GM19351 (cell line): ENCODE measurements around the gene LRRC31.

ENCODE experiments used
- ATAC-seq: cut with Tn5 transposase; IDR thresholded peaks from one replicate; pipeline ENCODE4 v1.9.1; 2021; ENCODE audit warnings: mild to moderate bottlenecking, moderate library complexity; ENCODE audit not compliant: unreplicated experiment

Gene LRRC31

DNA sequence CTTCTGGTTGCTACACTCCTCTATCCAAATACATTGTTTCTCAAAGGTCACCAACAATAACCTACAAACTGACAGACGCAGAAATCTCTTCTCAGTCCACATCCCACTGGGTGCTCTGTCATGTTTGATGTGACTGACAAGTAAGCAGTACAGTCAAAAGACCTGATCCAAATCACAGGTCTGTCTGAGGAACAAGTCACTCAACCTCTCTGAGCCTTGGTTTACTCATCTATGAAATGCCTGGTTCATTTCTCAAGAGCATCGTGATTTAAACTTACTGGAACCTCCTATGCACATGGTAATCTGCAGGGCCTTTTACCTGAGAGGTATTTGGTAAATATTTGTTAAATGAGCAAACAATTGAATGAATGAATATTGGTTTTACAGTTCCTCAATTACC, 5.5 kb downstream of the LRRC31 start:
- ATAC-seq, result no peak

GRCh38 chr3:169863458-169863899, 6.3 kb downstream of the LRRC31 start:
- ATAC-seq, result peak; percentile 67

- no peak for ATAC-seq
Observed at GRCh38 chr3:169861871-169862270, 7.9 kb downstream of the LRRC31 start.

GRCh38 chr3:169857811-169858210, 11.9 kb downstream of the LRRC31 start:
- ATAC-seq, result no peak

DNA sequence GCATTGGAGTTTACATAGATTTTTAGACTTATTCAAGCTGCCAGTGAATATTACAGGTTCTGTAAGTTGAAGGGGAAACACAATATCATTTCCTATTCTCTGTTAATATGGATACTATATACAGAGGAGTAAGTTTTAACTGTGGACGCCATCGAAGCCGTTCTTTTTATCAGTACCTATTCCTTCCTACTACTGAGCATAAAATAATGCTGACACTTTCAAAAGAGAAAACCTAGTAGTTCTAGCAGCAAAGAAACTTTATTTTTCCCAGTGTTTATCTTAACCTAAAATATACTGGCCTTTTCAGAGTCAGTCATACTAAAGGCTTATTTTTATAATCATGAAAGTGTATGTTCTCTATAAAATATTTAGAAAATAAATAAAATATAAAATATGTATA, 14.2 kb downstream of the LRRC31 start:
- ATAC-seq, result no peak

- ATAC-seq, result no peak
Observed at GRCh38 chr3:169850618-169851017, 19.1 kb downstream of the LRRC31 start.

GRCh38 chr3:169848741-169849140, 21.0 kb downstream of the LRRC31 start:
- ATAC-seq, result no peak

DNA sequence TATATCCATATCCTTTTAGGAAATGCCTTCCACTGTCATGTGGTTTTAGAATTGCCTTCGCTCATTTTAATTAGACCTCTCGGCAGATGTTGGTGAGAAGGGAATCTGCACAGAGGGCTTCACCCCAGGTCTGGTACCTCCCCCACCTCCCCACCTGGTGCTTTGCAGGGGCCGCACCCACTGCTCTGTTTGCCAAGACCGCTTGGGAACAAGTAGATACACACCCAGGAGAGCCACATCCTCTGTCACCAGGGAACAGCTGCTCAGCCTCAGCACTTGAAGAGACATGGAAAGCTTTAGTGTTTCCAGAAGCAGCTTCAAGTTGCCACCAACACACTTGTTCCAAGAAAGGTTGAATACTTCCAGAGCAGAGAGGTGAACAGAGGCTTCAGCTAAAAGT, 21.8 kb downstream of the LRRC31 start:
- no peak for ATAC-seq

DNA sequence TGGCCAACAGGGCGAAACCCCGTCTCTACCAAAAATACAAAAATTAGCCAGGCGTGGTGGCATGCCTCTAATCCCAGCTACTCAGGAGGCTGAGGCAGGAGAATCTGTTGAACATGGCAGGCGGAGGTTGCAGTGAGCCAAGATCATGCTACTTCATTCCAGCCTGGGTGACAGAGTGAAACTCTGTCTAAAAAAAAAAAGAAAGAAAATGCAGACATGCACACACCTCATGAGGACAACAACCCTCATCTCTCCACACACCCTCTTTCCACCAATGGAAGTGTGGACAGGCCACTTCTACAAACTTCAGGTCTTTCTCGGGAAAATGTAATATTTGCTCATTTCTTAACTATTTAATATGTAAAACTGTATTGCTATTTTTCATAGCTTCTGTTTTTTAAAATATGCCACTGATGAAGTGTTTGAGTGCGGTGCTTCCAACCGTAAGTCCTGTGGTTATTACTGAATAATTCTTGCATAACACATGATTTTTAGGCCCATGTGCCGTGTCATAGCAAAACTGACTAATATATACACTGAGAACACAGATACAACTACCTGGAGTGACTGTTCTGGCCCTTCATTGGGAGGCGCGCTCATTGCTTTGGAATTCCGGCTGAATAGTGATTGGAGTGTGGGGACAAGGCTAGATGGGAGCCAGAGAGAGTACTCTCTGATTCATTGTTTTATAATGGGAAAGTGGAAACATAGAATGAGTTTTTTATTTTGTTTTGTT, 23.1 kb downstream of the LRRC31 start:
- peak; percentile 98 for ATAC-seq

DNA sequence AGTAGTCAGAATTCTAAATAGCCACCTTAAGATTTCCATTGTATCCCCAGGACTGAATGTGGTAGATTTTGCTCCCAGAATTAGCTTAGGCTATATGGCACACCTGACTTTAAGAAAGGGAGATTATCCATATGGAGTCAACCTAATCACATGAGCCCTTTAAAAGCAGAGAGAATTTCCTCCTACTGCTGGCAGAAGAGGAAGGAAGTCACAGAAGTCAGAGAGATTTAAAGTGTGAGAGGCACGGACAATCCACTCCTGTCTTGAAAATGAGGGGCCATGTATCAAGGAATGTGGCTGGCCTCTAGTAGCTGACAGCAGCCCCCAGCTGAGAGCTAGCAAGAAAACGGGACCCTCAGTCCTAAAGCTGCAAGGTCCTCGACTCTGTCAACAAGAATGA, 26.8 kb downstream of the LRRC31 start:
- ATAC-seq, result no peak

DNA sequence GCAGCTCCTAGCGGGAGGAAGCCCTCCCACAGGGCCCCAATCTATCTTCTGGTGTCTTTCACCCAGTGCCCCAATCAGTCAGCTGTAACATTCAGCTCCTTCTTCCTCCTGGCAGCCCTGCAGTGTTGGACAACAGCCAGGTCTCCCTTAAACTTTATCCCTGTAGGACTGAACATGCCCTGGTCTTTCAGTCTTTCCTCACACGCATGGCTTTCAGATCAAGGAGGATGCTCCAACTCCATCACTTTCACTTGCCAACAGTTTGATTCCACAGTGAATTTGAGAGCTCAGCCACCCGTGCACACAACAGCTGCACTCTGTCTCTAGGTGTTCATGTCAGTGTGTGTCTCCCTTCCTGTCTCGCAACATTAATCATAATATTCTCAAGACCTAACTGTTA, 28.6 kb downstream of the LRRC31 start:
- ATAC-seq, result peak; percentile 66

GRCh38 chr3:169838511-169839030, 31.2 kb downstream of the LRRC31 start:
- no peak for ATAC-seq

DNA sequence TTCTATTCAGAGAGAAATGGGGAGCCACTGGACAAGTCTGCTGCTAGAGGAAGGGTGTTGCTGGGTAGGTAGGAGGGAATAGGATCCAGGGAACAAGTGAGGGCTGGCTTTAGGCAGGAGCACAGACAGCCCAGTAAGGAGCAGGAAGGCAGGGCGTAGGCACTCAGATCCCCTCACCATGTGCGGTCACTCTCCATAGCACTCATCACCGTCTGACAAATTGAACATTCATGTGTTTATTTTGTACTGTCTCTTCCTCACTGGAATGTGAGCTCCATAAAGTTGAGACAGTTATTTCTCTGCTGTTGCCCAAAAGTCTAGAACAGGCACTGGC, 32.8 kb downstream of the LRRC31 start:
- no peak for ATAC-seq

GRCh38 chr3:169836078-169836941, 33.4 kb downstream of the LRRC31 start:
- ATAC-seq, result peak; percentile 90

GRCh38 chr3:169835533-169835932, 34.2 kb downstream of the LRRC31 start:
- no peak for ATAC-seq

- ATAC-seq, result no peak
Observed at GRCh38 chr3:169827712-169828111, 42.0 kb downstream of the LRRC31 start.

DNA sequence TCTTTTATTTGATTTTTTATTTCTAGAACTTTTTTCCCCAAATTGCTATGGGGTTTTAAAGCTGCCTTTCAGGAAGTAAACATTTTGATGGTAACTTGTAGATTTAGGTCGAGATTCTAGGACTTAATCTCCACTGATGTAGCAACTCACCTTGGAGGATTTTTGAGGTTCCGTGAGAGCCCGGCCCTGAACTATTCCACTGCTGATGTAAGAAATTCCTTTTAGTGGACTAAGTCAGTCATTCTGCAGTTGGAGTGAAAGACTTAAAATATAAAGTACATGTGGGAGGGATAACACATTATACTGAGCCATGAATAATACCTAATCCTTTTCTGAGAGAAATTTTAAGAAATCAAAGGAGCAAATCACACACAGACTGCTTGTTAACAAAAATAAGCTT, 44.4 kb downstream of the LRRC31 start:
- no peak for ATAC-seq

DNA sequence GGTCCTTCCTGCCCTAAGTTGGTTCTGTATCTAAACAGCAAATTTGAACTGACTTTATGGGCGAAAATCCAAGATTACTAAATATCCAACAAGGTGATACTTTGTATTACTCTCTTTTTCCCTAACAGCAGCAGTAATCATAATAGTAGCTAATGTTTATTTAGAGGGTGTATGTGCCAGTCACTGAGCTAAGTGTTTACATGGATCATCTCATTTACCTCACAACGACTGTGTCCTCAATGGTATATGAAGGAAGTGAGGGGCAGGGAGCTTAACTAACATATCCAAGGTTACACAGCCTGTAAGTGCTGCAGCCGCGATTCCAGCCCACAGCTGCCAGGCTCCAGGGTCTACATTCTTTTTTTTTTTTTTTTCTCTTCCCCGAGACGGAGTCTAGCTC, 46.8 kb downstream of the LRRC31 start:
- no peak for ATAC-seq

GRCh38 chr3:169822540-169822939, 47.2 kb downstream of the LRRC31 start:
- no peak for ATAC-seq

DNA sequence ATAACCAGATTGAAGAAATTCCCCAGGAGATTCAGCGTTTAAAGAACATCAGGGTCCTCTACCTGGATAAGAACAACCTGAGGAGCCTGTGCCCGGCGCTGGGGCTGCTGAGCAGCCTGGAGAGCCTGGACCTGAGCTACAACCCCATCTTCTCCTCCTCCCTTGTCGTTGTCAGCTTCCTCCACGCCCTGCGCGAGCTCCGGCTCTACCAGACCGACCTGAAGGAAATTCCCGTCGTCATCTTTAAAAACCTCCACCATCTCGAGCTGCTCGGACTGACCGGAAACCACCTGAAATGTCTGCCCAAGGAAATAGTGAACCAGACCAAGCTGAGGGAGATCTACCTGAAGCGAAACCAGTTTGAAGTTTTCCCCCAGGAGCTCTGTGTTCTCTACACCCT, 47.6 kb downstream of the LRRC31 start:
- ATAC-seq, result no peak

GRCh38 chr3:169818316-169818715, 51.4 kb downstream of the LRRC31 start:
- ATAC-seq, result no peak

DNA sequence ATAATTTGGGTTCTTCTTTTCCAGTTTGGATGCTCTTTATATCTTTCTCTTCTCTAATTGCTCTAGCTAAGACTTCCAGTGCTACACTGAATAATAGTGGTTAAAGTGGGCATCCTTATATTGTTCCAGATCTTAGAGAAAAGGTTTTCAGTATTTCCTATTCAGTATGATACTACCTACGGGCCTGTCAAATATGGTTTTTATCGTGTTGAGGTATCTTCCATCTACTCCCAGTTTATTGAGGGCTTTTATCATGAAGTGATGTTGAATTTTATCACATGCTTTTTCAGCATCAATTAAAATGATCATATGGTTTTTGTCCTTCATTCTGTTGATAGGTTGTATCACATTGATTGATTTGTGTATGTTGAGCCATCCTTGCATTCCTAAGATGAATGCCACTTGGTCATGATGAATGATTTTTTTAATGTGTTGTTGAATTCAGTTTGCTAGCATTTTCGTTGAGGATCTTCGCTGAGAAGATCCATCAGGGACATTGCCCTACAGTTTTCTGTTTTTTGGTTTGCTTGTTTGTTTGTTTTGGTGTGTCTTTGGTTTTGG, 54.1 kb downstream of the LRRC31 start:
- no peak for ATAC-seq
